K562 (cell line): ENCODE results near the gene BCAS3. TPM values are rescaled to one million over a fixed set of nuclear protein-coding genes. Genes with fewer than 3 reads are reported as not detected.

Experiments used
- ATAC-seq: fragments of 200-7000 bp; cut with Tn5 transposase; 3 replicates; pipeline ENCODE4 v1.9.1; 2020; ENCODE audit warnings: moderate library complexity
- BruUV-seq: library from RNA; stranded (reverse); fragments of 400-500 nt; replicated peaks from 2 replicates; lab custom pipeline; 2021; lab: Mats Ljungman, UMichigan
- CTCF ChIA-PET: fragments of 300-600 bp; formaldehyde crosslinking; extraction: SDS; loops from one replicate; lab custom pipeline; 2021; ENCODE audit warnings: low intra/inter-chr PET ratio; lab: Yijun Ruan, JAX
- POLR2A ChIA-PET: fragments of 300-600, 350-650 bp; sonication (Branson Sonifier 250); formaldehyde crosslinking; extraction: SDS; loops from one replicate; lab custom pipeline; 2021; ENCODE audit warnings: antibody characterized with exemption, inconsistent platforms; lab: Yijun Ruan, JAX
- DNase-seq, 4 experiments: peaks; one replicate each; pipeline versions ENCODE4 v3.0.0 to v3.0.0-alpha.2; 2011 to 2018; ENCODE audit warnings: low spot score in 3 of 4, mixed read lengths in 3 of 4; ENCODE audit errors: extremely low read depth in 1 of 4
- FAIRE-seq: peaks from 2 replicates; lab custom pipeline; 2011; peaks lifted over from hg19 to GRCh38; lab: Jason Lieb, UNC
- H2AFZ ChIP-seq: 2 replicates; pipeline ENCODE4 v1.6.0; 2011; ENCODE audit warnings: low read depth, low read length, control low read depth, inconsistent platforms
- H3K27ac ChIP-seq: fragments of 200-600 bp; 3 replicates; pipeline ENCODE4 v1.8.0; 2011; ENCODE audit warnings: low read depth, mild to moderate bottlenecking, control low read depth, inconsistent platforms, low read length, moderate library complexity, mixed read lengths; ENCODE audit errors: extremely low read depth
- H3K27me3 ChIP-seq, 2 experiments: fragments of 300-600 bp in 1 of 2; 2 replicates in 1 of 2; 3 replicates in 1 of 2; pipeline versions ENCODE4 v1.6.0 to v1.8.0; 2011; ENCODE audit warnings: inconsistent platforms in 2 of 2, low read length in 2 of 2, mild to moderate bottlenecking in 1 of 2, mixed read lengths in 1 of 2, moderate library complexity in 1 of 2; ENCODE audit not compliant: control insufficient read depth in 2 of 2, insufficient read depth in 2 of 2
- H3K36me3 ChIP-seq: fragments of 300-600 bp; 3 replicates; pipeline ENCODE4 v1.8.0; 2011; ENCODE audit warnings: mild to moderate bottlenecking, low read length, inconsistent platforms; ENCODE audit not compliant: control insufficient read depth, insufficient read depth
- H3K4me1 ChIP-seq, 2 experiments: fragments of 200-600 bp in 1 of 2; replicated peaks in 1 of 2; 2 replicates in 1 of 2; 3 replicates in 1 of 2; pipeline versions ENCODE4 v1.5.1 to v1.8.0; 2011; ENCODE audit warnings: inconsistent platforms in 2 of 2, low read length in 2 of 2, mild to moderate bottlenecking in 1 of 2, mixed read lengths in 1 of 2, moderate library complexity in 1 of 2; ENCODE audit not compliant: control insufficient read depth in 2 of 2, insufficient read depth in 2 of 2
- H3K4me2 ChIP-seq: 2 replicates; pipeline ENCODE4 v1.6.1; 2011; ENCODE audit warnings: low read length, control low read depth, inconsistent platforms, mixed read lengths; ENCODE audit not compliant: insufficient read depth
- H3K4me3 ChIP-seq: fragments of 200-600 bp; sonication (generic), shearing (Covaris generic); 2 replicates; pipeline ENCODE4 v1.5.1; 2016; ENCODE audit warnings: control low read depth, inconsistent platforms
- H3K79me2 ChIP-seq: fragments of 200-600 bp; 3 replicates; pipeline ENCODE4 v1.8.0; 2011; ENCODE audit warnings: low read length, inconsistent platforms; ENCODE audit not compliant: control insufficient read depth, insufficient read depth
- H3K9ac ChIP-seq, 2 experiments: 2 replicates each; pipeline versions ENCODE4 v1.6.0 to v1.6.1; 2011; ENCODE audit warnings: low read depth in 2 of 2, low read length in 2 of 2, control low read depth in 1 of 2, inconsistent platforms in 1 of 2, mild to moderate bottlenecking in 1 of 2, mixed read lengths in 1 of 2; ENCODE audit not compliant: insufficient read depth in 1 of 2
- H3K9me1 ChIP-seq: one replicate; pipeline ENCODE4 v1.6.0; 2011; ENCODE audit warnings: inconsistent platforms, mild to moderate bottlenecking, low read length, moderate library complexity; ENCODE audit not compliant: control insufficient read depth, insufficient read depth
- H3K9me3 ChIP-seq: replicated peaks from 2 replicates; pipeline ENCODE4 v1.5.1; 2011; ENCODE audit warnings: low read depth, low read length, inconsistent platforms; ENCODE audit not compliant: control insufficient read depth, insufficient read depth
- H4K20me1 ChIP-seq: replicated peaks from 2 replicates; pipeline ENCODE4 v1.6.1; 2011; ENCODE audit warnings: low read length, inconsistent platforms, mixed read lengths; ENCODE audit not compliant: control insufficient read depth, insufficient read depth
- ETV5 ChIP-seq: sonication (generic); formaldehyde crosslinking; IDR thresholded peaks from 2 replicates; pipeline ENCODE4 v1.4.0; 2020; ENCODE audit warnings: low read depth, mild to moderate bottlenecking, missing genetic modification reagents
- ZBTB11 ChIP-seq, 3 experiments: fragments of 200-800 bp in 1 of 3; fragments of 250-450 bp in 1 of 3; fragments of 450-650 bp in 1 of 3; sonication (Bioruptor Pico) in 1 of 3; sonication (Bioruptor generic) in 1 of 3; formaldehyde crosslinking in 1 of 3; IDR thresholded peaks; 2 replicates each; pipeline versions ENCODE4 v1.6.1 to v1.8.0; 2016 to 2022; ENCODE audit warnings: mild to moderate bottlenecking in 2 of 3, missing genetic modification characterization in 2 of 3, missing compliant biosample characterization in 1 of 3, moderate library complexity in 1 of 3
- WGBS: fragments of 100-300 bp; shearing (Covaris generic); methylation state at CpG from one replicate; pipeline ENCODE4 v1.1.6; 2016; ENCODE audit warnings: low coverage, mixed read lengths; ENCODE audit not compliant: insufficient coverage; ENCODE audit errors: missing lambda C conversion rate; 5-methylcytosine and 5-hydroxymethylcytosine counted together
- in situ Hi-C: fragments of 300-500 bp; cut with MboI; formaldehyde crosslinking; loops from 4 replicates; pipeline ENCODE4 v1.15.0; 2018; ENCODE audit warnings: inconsistent platforms, mixed read lengths
- intact Hi-C: fragments of 100-400 bp; cut with micrococcal nuclease; formaldehyde crosslinking; loops from 2 replicates; pipeline ENCODE4 v1.14.2; 2022
- polyA plus RNA-seq, 8 experiments: library from polyadenylated mRNA; depleted of rRNA in 4 of 8; stranded (reverse) in 5 of 8; unstranded in 3 of 8; fragments of >200 nt; fragmentation: Nextera tagmentation in 2 of 8; fragmentation: Illumina TruSeq in 1 of 8; extraction: Ambion mirVana in 2 of 8; extraction: Trizol in 1 of 8; gene quantifications; 2 replicates each; pipeline versions ENCODE4 v1.2.1 to v1.2.3, GENCODE V29; 2011 to 2014; ENCODE audit warnings: inconsistent platforms in 1 of 8, missing spikeins in 1 of 8
- total RNA-seq, 7 experiments: library from RNA; depleted of rRNA in 6 of 7; stranded (reverse); fragments of >200 nt in 6 of 7; fragmentation: Illumina TruSeq in 2 of 7; extraction: Trizol in 2 of 7; gene quantifications; 2 replicates each; pipeline versions ENCODE4 v1.2.1 to v1.2.3, GENCODE V29; 2011 to 2021; ENCODE audit warnings: low replicate concordance in 1 of 7

BCAS3 gene
- total and polyA plus RNA-seq, 9 of the 15 experiments (the other 6 are each of a cell fraction or from before 2014, with no cell fraction given), result 1.9 to 5.5 (median 3.5) TPM

GRCh38 chr17:61352781-61353491 lies 675.3 kb downstream of the BCAS3 start:
- ATAC-seq, result no peak

More at GRCh38 chr17:61352781-61353491, 675.3 kb downstream of the BCAS3 start:
- no peak overlapping the region for H3K27ac ChIP-seq
- H3K4me2 ChIP-seq, result no peak overlapping the region
- BruUV-seq, result no TSS peak
- H3K9ac ChIP-seq, result no peak overlapping the region
- H3K27me3 ChIP-seq, result peaks cover 14 to 46% of the 10 kb centered on the region in 2 experiments; a peak in 4 of 5 replicates
- in situ Hi-C loops, result no loop called here
- 4% methylated on average over 12 of the region's 12 CpGs for WGBS
- no peaks in the 10 kb centered on the region for H3K9me1 ChIP-seq
- POLR2A ChIA-PET, result interaction anchor here (0.5 kb wide), 1 partner anchor 22 kb away, joined by 3 read pairs; no protein-coding TSS in a partner anchor
- no peaks in the 10 kb centered on the region for H3K9me3 ChIP-seq
- no peaks in the 10 kb centered on the region for H4K20me1 ChIP-seq
- FAIRE-seq (no peak), DNase-seq (no peak)
- intact Hi-C loops, result no loop called here
- H3K4me3 ChIP-seq, result no peak overlapping the region
- no peaks in the 10 kb centered on the region for H3K4me1 ChIP-seq
- no peaks in the 10 kb centered on the region for H3K79me2 ChIP-seq
- CTCF ChIA-PET, result no interaction called here
- H3K36me3 ChIP-seq, result no peaks in the 10 kb centered on the region
- no peak overlapping the region for H2AFZ ChIP-seq
- TF ChIP-seq ZBTB11 (CRISPR knock-in tag; IDR thresholded peaks at IDR 0.05) (peak in 1 of 3 experiments; percentile 40; a peak in 2 of 6 replicates), ETV5 (no peak)
